Esophagus (tissue), 2 donors: ENCODE data around the gene PFKP. TPM values are rescaled to one million over a fixed set of nuclear protein-coding genes. Genes with fewer than 3 reads are reported as not detected.
"Not testable (repeated sequence)": the region's sequence is repeated elsewhere in the genome, so short reads cannot be mapped to it uniquely, and the experiment has no call there.

Source experiments
- H3K27ac ChIP-seq, 2 donors: one replicate each; pipeline ENCODE4 v1.5.1; 2013; ENCODE audit warnings: low read depth in 2 of 2, mild to moderate bottlenecking in 2 of 2, inconsistent platforms in 1 of 2, low read length in 1 of 2, moderate library complexity in 1 of 2
- H3K27me3 ChIP-seq, 2 donors: one replicate each; pipeline ENCODE4 v1.6.1; 2013; ENCODE audit warnings: low read length in 2 of 2, control low read depth in 1 of 2, mild to moderate bottlenecking in 1 of 2; ENCODE audit not compliant: insufficient read depth in 2 of 2, control insufficient read depth in 1 of 2
- H3K36me3 ChIP-seq, 2 donors: one replicate each; pipeline ENCODE4 v1.6.1; 2013; ENCODE audit warnings: low read length in 1 of 2; ENCODE audit not compliant: control insufficient read depth in 2 of 2, insufficient read depth in 2 of 2
- H3K4me1 ChIP-seq, 2 donors: one replicate each; pipeline ENCODE4 v1.6.1; 2013; ENCODE audit warnings: low read length in 1 of 2; ENCODE audit not compliant: control insufficient read depth in 2 of 2, insufficient read depth in 2 of 2
- H3K4me3 ChIP-seq, 2 donors: one replicate each; pipeline ENCODE4 v1.5.1; 2013; ENCODE audit warnings: low read length in 2 of 2, mild to moderate bottlenecking in 2 of 2, low read depth in 1 of 2, moderate library complexity in 1 of 2
- H3K9me3 ChIP-seq, 2 donors: one replicate each; pipeline ENCODE4 v1.6.1; 2013; ENCODE audit warnings: mild to moderate bottlenecking in 2 of 2, low read depth in 1 of 2, low read length in 1 of 2, moderate library complexity in 1 of 2; ENCODE audit not compliant: control insufficient read depth in 2 of 2, insufficient read depth in 1 of 2
- WGBS, 2 donors: extraction: QIAGEN DNeasy Blood & Tissue Kit; methylation state at CpG; one replicate each; pipeline ENCODE4 v1.1.7; 2013; 5-methylcytosine and 5-hydroxymethylcytosine counted together
- polyA plus RNA-seq, 2 donors: library from polyadenylated mRNA; stranded (reverse); fragments of 200-250 nt; gene quantifications; one replicate each; pipeline ENCODE4 v1.2.3, GENCODE V29; 2013
- donor health status: healthy with polysubstance abuse.
- donor health status: Bipolar disorder and iron deficiency.

Gene PFKP
- polyA plus RNA-seq, 2 donors: 43.9 to 66.9 TPM

- H3K9me3 ChIP-seq, H3K27ac ChIP-seq, H3K27me3 ChIP-seq, H3K4me1 ChIP-seq: not testable (repeated sequence)
- H3K4me3 ChIP-seq: peak overlapping the region in 1 of 2 donors; percentile 77
- 88 to 90% methylated on average over 11 of the region's 11 CpGs for WGBS, 2 donors
- H3K36me3 ChIP-seq: peaks cover 18 to 20% of the 10 kb centered on the region in 2 donors
Measured at GRCh38 chr10:3171488-3171887, 104.1 kb downstream of the PFKP start.

- no peaks in the 10 kb centered on the region for H3K4me1 ChIP-seq
- peak overlapping the region; percentile 77 to 79 for H3K4me3 ChIP-seq
- peaks cover 14 to 20% of the 10 kb centered on the region in 2 donors for H3K36me3 ChIP-seq
- whole genome bisulfite sequencing, 2 donors: 0 to 1% methylated on average over 21 of the region's 21 CpGs
- H3K9me3 ChIP-seq: no peaks in the 10 kb centered on the region
- H3K27me3 ChIP-seq: no peaks in the 10 kb centered on the region
- peak overlapping the region; percentile 85 to 86 for H3K27ac ChIP-seq
Measured at GRCh38 chr10:3172081-3172445, 104.7 kb downstream of the PFKP start.

GRCh38 chr10:3172446-3173170 lies 105.3 kb downstream of the PFKP start, which contains the start of gene PITRM1:
Gene PITRM1 (minus strand): TSS chr10:3172782. CDS start chr10:3172772, 10 bp downstream.
- 0% methylated on average over 53 to 73 of the region's 73 CpGs for WGBS, 2 donors

GRCh38 chr10:3173171-3173878 lies 106.0 kb downstream of the PFKP start:
- H3K36me3 ChIP-seq: peaks cover 10 to 11% of the 10 kb centered on the region in 2 donors
- peaks cover 0 to 2% of the 10 kb centered on the region in 2 donors for H3K27me3 ChIP-seq
- peak overlapping the region; percentile 63 to 85 for H3K27ac ChIP-seq
- 45 to 49% methylated on average over 25 to 26 of the region's 26 CpGs for WGBS, 2 donors
- no peaks in the 10 kb centered on the region for H3K9me3 ChIP-seq
- peak overlapping the region; percentile 44 to 49 for H3K4me3 ChIP-seq
- H3K4me1 ChIP-seq: no peaks in the 10 kb centered on the region

More at GRCh38 chr10:3172446-3173170, 105.3 kb downstream of the PFKP start, which contains the start of gene PITRM1:
- peak within 1 kb of the TSS; percentile 77 to 79 for H3K4me3 ChIP-seq
- H3K9me3 ChIP-seq: no peaks in the 10 kb centered on the region
- peak within 1 kb of the TSS; percentile 85 to 86 for H3K27ac ChIP-seq
- H3K4me1 ChIP-seq: no peaks in the 10 kb centered on the region
- peaks cover 10 to 16% of the 10 kb centered on the region in 2 donors for H3K36me3 ChIP-seq
- no peaks in the 10 kb centered on the region for H3K27me3 ChIP-seq

GRCh38 chr10:3178042-3178441 lies 110.7 kb downstream of the PFKP start:
- Histone ChIP-seq H3K27ac (no peak overlapping the region), H3K27me3 (peaks cover 0 to 2% of the 10 kb centered on the region in 2 donors), H3K4me1 (no peaks in the 10 kb centered on the region), H3K4me3 (no peak overlapping the region), H3K36me3 (no peaks in the 10 kb centered on the region), H3K9me3 (no peaks in the 10 kb centered on the region)
- WGBS, 2 donors: 87 to 90% methylated on average over 5 of the region's 5 CpGs

- 82 to 83% methylated on average over 5 of the region's 5 CpGs for WGBS, 2 donors
- Histone ChIP-seq H3K4me1 (no peaks in the 10 kb centered on the region), H3K9me3 (no peaks in the 10 kb centered on the region)
Measured at GRCh38 chr10:3179174-3179573, 111.8 kb downstream of the PFKP start.

GRCh38 chr10:3180355-3181025 lies 113.1 kb downstream of the PFKP start:
- peaks cover 0 to under 1% of the 10 kb centered on the region in 2 donors for H3K9me3 ChIP-seq
- no peaks in the 10 kb centered on the region for H3K4me1 ChIP-seq
- no peak overlapping the region for H3K4me3 ChIP-seq
- peaks cover 0 to 2% of the 10 kb centered on the region in 2 donors for H3K27me3 ChIP-seq
- no peak overlapping the region for H3K27ac ChIP-seq
- no peaks in the 10 kb centered on the region for H3K36me3 ChIP-seq
- WGBS, 2 donors: 90% methylated on average over 6 of the region's 6 CpGs

More at GRCh38 chr10:3179174-3179573, 111.8 kb downstream of the PFKP start:
- H3K27ac ChIP-seq: no peak overlapping the region
- no peak overlapping the region for H3K4me3 ChIP-seq
- H3K36me3 ChIP-seq: no peaks in the 10 kb centered on the region
- H3K27me3 ChIP-seq: peaks cover 0 to 2% of the 10 kb centered on the region in 2 donors

GRCh38 chr10:3185386-3185785 lies 118.0 kb downstream of the PFKP start:
- H3K4me1 ChIP-seq: no peaks in the 10 kb centered on the region
- no peak overlapping the region for H3K4me3 ChIP-seq
- no peaks in the 10 kb centered on the region for H3K36me3 ChIP-seq
- H3K27me3 ChIP-seq: no peaks in the 10 kb centered on the region
- no peak overlapping the region for H3K27ac ChIP-seq
- WGBS, 2 donors: 87 to 90% methylated on average over 6 of the region's 6 CpGs
- H3K9me3 ChIP-seq: peaks cover 0 to 2% of the 10 kb centered on the region in 2 donors

GRCh38 chr10:3186368-3186767 lies 119.0 kb downstream of the PFKP start:
- Histone ChIP-seq H3K27ac (no peak overlapping the region), H3K27me3 (no peaks in the 10 kb centered on the region), H3K9me3 (peaks cover 2% of the 10 kb centered on the region in 2 donors), H3K4me3 (no peak overlapping the region), H3K36me3 (no peaks in the 10 kb centered on the region), H3K4me1 (no peaks in the 10 kb centered on the region)
- 73 to 75% methylated on average over 6 of the region's 6 CpGs for WGBS, 2 donors
